ENCODE data around the gene RASA3.

DNA sequence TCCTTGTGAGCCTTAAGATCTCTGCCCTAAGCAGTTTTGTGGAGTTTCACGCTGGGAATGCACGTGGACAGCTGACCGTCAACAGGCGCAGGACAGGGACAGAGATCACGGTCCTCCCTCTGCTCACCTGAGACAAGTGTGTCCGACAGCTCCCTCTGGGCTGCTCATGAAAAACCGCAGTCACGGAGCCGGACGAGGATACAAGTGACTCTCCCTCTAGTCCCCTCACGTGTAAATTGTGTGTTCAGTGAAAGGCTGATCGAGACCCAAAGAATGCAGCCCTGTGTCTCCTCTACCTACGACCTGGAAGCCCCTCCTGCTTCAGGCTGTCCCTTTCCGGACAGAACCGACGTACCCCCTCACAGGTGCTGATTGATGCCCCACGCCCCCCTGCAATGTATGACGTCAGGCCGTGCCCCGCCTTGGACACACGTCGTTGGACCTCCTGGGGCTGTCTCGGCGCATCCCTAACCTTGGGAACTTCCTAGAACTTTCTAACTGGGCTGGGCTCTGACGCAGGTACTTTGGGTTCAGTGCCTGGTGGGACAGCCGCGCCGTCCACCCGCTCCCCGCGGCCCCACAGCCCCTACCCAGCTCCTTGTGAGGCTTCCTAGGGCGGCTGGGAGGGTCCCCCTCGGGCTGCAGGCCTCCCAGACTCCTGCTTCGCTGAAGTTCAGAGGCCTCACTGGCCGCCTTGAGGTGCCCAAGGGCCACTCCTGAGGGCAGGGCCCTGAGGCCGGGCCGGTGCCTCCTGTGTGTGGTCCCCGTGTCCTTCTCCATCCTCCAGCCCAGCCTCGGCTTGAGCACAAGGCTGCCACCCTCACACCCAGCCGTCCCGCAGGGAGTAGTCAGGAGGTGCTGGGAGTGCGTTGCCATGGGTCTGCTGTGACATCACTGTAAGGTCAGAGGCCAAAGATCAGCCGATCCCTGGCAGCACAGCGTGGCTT lies 158.9 kb downstream of the RASA3 start, which contains the start of gene C13orf46:
- TF ChIP-seq POLR2A (IDR thresholded peaks at IDR 0.05) = no peak
- TF ChIP-seq, protein P1, sequence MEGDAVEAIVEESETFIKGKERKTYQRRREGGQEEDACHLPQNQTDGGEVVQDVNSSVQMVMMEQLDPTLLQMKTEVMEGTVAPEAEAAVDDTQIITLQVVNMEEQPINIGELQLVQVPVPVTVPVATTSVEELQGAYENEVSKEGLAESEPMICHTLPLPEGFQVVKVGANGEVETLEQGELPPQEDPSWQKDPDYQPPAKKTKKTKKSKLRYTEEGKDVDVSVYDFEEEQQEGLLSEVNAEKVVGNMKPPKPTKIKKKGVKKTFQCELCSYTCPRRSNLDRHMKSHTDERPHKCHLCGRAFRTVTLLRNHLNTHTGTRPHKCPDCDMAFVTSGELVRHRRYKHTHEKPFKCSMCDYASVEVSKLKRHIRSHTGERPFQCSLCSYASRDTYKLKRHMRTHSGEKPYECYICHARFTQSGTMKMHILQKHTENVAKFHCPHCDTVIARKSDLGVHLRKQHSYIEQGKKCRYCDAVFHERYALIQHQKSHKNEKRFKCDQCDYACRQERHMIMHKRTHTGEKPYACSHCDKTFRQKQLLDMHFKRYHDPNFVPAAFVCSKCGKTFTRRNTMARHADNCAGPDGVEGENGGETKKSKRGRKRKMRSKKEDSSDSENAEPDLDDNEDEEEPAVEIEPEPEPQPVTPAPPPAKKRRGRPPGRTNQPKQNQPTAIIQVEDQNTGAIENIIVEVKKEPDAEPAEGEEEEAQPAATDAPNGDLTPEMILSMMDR (IDR thresholded peaks at IDR 0.05) = no peak

Measured in right lobe of liver (tissue), 4 donors.